Fibroblast of gingiva (primary cell): Measurements from ENCODE around the gene PARP8.

Experiments used
- DNase-seq: peaks from one replicate; pipeline ENCODE4 v3.0.0-alpha.2; 2011; ENCODE audit warnings: low read depth

PARP8 gene

GRCh38 chr5:50846261-50846660 is 179.8 kb downstream of the PARP8 start:
- no peak for DNase-seq

DNA sequence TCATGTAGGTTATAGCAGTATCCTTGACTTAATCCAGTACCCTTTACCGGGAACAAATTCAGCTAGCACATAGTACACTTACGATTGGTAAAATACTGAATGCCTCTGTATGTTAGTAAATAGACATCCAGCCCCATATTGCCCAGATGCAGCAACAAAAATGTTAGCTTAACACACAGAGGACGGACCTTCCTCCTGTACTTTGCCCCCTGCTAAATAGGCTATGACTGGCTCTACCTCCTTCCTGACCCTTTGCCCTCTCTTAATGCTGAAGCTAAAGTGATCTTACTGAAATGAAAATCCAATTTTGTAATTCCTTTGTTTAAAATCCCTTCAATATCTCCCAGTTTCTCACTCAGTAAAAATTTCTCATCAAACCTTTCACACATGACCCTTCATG is 183.1 kb downstream of the PARP8 start:
- DNase-seq = no peak

DNA sequence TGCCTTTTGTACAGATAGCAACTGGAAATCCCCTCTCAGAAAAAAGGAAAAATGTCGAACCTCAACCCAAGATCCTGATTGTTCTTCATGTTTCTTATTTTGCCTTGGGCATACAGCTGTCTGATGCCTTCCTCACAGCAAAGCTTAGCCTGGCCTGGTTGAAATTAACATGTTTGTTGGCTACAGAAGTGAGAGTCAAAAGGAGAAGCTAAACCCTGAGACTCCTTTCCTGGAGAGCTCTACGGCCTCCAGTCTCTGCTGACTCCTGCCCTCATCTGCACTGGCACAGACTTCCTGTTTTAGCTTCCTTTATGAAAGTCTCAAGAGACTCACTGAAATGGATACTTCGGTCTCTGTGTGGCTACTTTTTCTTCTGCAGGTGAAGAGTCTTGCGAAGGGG is 186.7 kb downstream of the PARP8 start:
- no peak for DNase-seq

GRCh38 chr5:50854082-50854481 is 187.6 kb downstream of the PARP8 start:
- no peak for DNase-seq

DNA sequence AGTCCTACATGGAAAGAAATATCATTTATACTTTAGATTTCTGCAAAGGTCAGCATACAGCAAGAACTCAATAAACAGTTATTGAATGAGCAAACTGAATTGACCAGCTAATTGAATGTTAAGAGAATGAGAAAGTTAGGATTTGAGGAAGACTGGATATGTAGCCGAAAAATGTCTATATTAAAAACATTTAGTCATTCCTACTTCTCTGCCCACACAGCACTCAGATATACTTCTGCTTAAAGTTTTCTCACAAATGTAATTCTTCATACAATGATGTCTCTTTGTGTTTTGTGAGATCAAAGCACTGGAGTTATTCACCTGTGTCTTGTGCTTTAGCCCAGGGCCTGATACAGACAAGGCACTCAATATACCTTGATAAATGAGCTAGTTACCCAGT is 188.6 kb downstream of the PARP8 start:
- no peak for DNase-seq

DNA sequence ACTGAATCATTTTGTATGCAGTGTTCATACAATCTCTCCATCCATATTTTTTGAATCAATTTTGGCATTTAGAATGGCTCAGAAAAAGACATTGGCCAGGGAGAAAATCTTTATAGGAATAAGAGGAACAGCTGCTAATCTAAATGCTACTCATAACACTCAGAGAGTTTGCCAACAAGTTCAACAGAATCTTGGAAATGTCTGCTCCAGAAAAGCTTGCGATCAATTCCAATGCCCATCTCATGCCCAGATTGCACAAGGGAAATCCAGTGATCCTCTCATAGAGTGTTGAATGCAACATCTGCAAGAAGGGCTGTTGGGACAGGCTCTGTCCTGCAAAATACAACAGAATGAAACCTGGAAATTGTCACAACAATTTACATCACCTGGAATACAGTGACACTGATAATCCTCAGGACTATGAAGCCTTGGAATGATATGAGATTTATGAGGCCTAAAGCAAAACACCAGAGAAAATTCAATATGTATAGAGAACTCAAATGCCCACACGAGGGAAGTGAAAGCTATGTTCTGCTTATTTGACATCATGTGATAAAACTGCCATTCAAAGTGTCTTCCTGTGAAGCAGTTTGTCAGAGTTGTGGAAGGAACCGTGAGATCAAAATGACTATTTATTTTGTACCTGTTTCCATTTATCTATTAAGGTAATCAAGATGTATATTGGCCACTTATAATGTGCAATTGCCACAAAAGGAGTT is 190.1 kb downstream of the PARP8 start:
- DNase-seq = no peak

DNA sequence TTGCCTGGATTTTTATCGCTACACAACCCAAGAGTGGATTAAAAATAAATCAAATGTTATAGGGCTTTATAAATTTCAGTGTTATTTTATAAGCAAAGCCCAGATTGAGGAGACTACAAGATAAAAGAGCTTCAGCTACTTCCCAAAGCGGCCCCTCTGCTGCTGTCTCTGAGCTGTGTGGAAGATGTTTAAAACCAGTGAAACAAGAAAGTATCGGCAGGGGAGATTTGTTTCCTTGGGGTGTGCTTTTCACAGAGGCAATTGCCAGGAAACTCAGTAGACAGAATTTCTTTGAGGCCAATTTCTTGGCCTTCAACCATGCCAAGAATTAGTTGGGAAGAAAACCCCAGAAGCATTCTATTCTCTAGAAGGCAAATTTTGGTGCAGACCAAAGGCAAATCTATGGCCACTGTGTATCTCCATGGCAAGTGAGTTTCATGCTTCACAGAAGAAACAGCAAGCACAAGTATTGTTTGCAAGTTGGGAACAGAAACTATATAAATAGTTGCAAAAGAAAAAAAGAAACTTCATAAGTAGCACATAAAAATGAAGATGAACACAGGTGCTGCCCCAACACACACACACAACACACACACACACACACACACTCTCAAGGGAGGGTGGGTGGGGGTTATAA is 197.2 kb downstream of the PARP8 start:
- no peak for DNase-seq

DNA sequence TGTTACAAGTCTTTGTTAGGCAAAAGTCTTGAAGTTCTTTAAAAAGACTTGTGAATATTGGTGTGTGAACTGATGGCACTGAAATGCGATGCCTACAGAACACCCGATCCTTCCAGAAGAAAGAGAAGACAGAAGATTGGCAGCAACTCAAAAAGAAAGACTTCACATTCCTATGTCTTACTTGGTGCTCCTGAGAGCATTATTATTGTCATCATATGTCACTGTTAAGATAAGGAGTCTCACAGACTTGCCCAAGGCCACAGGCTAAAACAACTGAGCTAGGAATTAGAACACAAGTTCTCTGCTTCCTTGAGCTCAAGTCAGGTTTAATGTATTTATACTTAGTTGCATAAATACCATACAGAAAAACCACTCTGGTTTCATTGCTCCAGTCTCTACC is 198.0 kb downstream of the PARP8 start:
- DNase-seq = no peak

DNA sequence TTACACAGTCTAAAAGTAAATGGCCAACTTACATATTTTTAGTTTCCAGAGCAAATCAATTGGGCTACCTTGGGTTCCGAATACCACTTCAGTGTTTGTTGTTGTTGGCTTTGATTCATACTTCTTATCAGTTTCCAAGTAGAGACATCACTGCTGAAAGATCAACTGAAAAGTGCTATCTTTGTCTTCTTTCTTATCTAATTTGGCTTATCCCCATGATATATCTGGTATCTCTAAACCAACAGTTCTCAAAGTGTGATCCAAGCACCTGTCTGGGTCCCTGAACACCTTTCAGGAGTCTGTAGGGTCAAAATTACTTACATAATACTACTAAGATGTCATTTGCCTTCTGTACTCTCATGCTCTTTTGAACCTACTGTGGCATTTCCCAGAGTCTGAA is 200.0 kb downstream of the PARP8 start:
- no peak for DNase-seq

DNA sequence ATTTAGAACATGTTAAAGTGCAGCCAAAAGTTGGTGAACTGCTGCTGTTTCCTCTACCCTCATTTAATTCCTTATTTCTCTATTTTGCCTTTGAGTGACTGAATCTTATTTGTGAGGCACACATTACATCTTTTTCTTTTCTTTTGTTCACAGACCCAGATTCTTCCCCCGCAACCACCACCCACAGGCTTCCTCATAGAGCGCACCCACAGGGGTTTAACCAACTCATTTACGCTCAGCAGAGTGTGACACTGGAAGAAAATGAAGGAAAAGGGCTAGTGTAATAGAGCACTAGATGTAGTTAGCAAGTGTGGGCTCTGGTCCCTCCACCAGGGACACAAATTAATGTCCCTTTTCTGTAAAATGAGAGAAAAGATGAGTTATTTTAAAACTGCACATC is 200.7 kb downstream of the PARP8 start:
- DNase-seq = no peak

DNA sequence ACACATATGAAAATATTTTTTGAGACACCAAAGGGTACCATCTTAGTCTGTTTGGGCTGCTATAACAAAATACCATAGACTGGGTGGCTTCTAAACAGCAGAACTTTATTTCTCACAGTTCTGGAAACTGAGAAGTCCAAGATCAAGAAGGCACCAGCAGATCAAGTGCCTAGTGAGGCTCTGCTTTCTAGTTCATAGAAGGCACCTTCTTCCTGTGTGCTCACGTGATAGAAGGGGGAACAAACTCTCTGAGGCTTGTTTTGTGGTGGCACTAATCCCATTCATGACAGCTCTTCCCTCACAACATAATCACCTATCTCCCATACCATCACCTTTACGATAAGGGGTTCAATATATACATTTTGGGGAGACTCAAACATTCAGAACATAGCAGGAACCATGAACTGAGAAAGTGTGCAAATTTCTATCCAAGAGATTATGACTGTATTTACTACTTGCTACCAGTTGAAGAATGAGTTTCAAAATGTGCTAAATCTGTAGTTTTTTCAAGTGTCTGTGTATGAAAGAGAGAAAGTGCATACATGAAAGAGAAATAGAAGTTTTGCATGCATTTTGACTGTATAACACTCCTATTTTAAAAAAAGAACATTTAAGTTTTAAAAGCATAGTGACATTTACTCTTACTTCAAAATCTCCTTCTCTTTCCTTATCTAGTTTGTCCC is 207.3 kb downstream of the PARP8 start:
- DNase-seq = no peak

DNA sequence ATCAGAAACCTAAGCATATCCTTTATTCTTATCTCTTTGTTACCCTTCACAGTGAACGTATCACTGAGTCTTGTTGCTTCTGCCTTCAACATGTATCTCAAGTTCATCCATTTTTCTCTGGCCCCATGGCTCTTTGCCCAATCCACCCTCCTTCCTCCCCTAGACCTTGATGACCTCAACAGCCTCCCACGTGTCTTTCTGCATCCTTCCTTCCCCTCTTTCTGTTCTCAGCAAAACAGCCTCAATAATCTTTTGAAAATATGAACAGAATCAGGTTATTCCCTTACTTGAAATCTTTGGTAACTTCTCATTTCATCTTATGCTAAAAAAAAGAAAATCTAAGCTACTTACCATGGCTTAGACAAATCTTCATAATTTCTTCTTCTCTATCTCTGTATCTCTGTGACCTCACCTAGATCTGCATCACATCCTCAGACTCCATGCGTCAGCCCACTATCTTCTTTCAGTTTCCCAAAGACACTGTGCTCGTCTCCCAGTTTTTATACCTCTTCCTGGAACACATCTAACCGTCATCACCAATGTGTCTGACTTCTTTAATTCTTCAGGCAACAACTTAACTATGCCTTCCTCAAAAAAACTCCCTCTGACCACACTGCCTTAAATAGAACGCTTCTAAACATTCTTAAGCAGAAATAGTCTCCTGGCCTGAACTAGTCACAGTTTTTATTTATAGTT is 208.0 kb downstream of the PARP8 start:
- DNase-seq = no peak

- no peak for DNase-seq
Measured at GRCh38 chr5:50875002-50875344, 208.5 kb downstream of the PARP8 start.

DNA sequence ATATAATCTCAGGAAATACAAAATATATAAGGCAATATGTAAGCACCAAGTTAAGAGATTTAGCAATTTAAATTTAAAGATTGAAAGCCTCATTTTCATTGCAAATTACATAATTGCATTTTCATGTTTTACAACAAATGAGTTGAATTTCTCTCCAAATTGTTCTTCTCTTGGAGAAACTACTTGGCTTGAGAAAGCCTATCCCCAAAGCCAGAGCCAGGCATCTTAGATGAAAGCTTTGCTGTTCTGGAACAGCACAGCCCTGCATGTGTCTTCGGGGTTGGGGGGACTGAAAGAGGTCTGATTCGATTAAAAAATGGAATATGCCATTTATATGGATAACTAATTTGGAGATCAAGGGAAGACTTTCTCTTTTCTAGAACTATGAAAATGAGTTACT is 212.0 kb downstream of the PARP8 start:
- DNase-seq = no peak

GRCh38 chr5:50881407-50881806 is 215.0 kb downstream of the PARP8 start:
- no peak for DNase-seq

DNA sequence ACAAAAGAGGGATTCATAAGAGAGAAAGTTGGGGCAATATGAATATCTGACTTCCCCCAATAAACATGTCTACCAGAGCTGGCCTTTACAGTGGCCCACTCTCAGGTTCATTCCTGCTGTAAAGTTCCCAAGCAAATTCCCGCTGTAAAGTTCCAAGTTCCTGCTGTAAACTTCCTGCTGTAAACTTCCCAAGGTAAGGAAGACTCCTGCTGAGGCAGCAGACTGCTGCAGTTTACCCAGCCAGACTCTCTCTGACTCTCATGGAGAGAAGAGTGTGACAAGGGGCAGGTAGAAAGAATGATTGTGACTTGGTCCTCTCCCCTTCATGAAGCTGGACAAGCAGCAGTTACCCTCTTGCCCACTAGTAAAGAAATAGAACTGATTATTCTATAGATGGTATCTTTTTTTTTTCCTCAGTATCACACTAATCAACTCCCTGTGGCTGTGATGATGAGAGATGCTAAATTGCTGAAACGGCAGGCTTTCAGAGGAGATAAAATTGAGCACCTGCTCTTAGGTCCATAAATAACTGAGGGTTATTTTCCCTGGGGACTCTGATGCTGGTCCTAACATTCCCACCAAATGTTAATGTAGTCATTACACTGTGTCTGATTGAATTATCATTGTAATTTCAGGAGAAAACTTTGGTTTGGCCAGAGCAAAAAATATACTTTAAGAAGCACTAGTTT is 220.4 kb downstream of the PARP8 start:
- DNase-seq = no peak

GRCh38 chr5:50887889-50888633 is 221.6 kb downstream of the PARP8 start:
- DNase-seq = no peak

GRCh38 chr5:50888751-50889150 is 222.3 kb downstream of the PARP8 start:
- no peak for DNase-seq

- no peak for DNase-seq
Measured at GRCh38 chr5:50889790-50890189, 223.4 kb downstream of the PARP8 start.
